ENCODE data around the gene TGM2. TPM values are rescaled to one million over a fixed set of nuclear protein-coding genes. Genes with fewer than 3 reads are reported as not detected.

The TGM2 gene
- total RNA-seq, 1 experiment from 2014 or later, result 108 TPM

- no peak for DNase-seq (ENCODE audit: low read depth)
These were observed 32.7 kb downstream of the TGM2 start for GRCh38 chr20:38132156-38132909.

- DNase-seq (ENCODE audit: low read depth), result peak; percentile 94
These were observed 33.4 kb downstream of the TGM2 start for GRCh38 chr20:38131588-38132121.

GRCh38 chr20:38130687-38131587 lies 34.1 kb downstream of the TGM2 start:
- DNase-seq (ENCODE audit: low read depth), result no peak

GRCh38 chr20:38129893-38130609 lies 35.0 kb downstream of the TGM2 start:
- no peak for DNase-seq (ENCODE audit: low read depth)

- no peak for DNase-seq (ENCODE audit: low read depth)
These were observed 35.7 kb downstream of the TGM2 start for GRCh38 chr20:38129248-38129865.

- DNase-seq (ENCODE audit: low read depth), result no peak
These were observed 36.4 kb downstream of the TGM2 start for GRCh38 chr20:38128691-38129090.

- no peak for DNase-seq (ENCODE audit: low read depth)
These were observed 37.0 kb downstream of the TGM2 start for GRCh38 chr20:38127920-38128528.

GRCh38 chr20:38126932-38127621 lies 38.0 kb downstream of the TGM2 start:
- DNase-seq (ENCODE audit: low read depth), result peak; percentile 96

- peak; percentile 58 for DNase-seq (ENCODE audit: low read depth)
These were observed 38.7 kb downstream of the TGM2 start for GRCh38 chr20:38126146-38126921.

- peak; percentile 72 for DNase-seq (ENCODE audit: low read depth)
These were observed 39.7 kb downstream of the TGM2 start for GRCh38 chr20:38125157-38126056.

- DNase-seq (ENCODE audit: low read depth), result peak; percentile 86
These were observed 42.0 kb downstream of the TGM2 start for GRCh38 chr20:38123021-38123587.

GRCh38 chr20:38121741-38122140 lies 43.3 kb downstream of the TGM2 start:
- no peak for DNase-seq (ENCODE audit: low read depth)

- DNase-seq (ENCODE audit: low read depth), result no peak
These were observed 44.5 kb downstream of the TGM2 start for GRCh38 chr20:38120625-38120988.

GRCh38 chr20:38119446-38119845 lies 45.6 kb downstream of the TGM2 start:
- no peak for DNase-seq (ENCODE audit: low read depth)

GRCh38 chr20:38117635-38118034 lies 47.4 kb downstream of the TGM2 start:
- DNase-seq (ENCODE audit: low read depth), result peak; percentile 98

GRCh38 chr20:38117205-38117604 lies 47.9 kb downstream of the TGM2 start:
- no peak for DNase-seq (ENCODE audit: low read depth)

GRCh38 chr20:38116409-38117165 lies 48.5 kb downstream of the TGM2 start:
- DNase-seq (ENCODE audit: low read depth), result no peak

- DNase-seq (ENCODE audit: low read depth), result no peak
These were observed 49.2 kb downstream of the TGM2 start for GRCh38 chr20:38115896-38116295.

All from M059J (cell line).